GM12874 (cell line): ENCODE results near the gene ENGASE.

Experiments
- CTCF ChIP-seq: IDR thresholded peaks from 2 replicates; pipeline ENCODE4 v1.5.1; 2011; ENCODE audit warnings: low read depth, mild to moderate bottlenecking, control low read depth, low read length, moderate library complexity; ENCODE audit not compliant: insufficient read depth

The ENGASE gene

GRCh38 chr17:79035686-79036085, 38.9 kb upstream of the ENGASE start:
- TF ChIP-seq CTCF: no peak

GRCh38 chr17:79036181-79036580, 38.4 kb upstream of the ENGASE start:
- no peak for TF ChIP-seq CTCF

- no peak for TF ChIP-seq CTCF
These were observed 38.0 kb upstream of the ENGASE start for GRCh38 chr17:79036596-79036995.

- TF ChIP-seq CTCF: no peak
These were observed 36.0 kb upstream of the ENGASE start for GRCh38 chr17:79038545-79039135.

- TF ChIP-seq CTCF: no peak
These were observed 35.5 kb upstream of the ENGASE start for GRCh38 chr17:79039171-79039570.

- no peak for TF ChIP-seq CTCF
These were observed 34.7 kb upstream of the ENGASE start for GRCh38 chr17:79039886-79040285.

- TF ChIP-seq CTCF: no peak
These were observed 33.5 kb upstream of the ENGASE start for GRCh38 chr17:79041041-79041570.
